ENCODE measurements around the gene TP73. TPM values are rescaled to one million over a fixed set of nuclear protein-coding genes. Genes with fewer than 3 reads are reported as not detected.

TP73 gene
- 0.05 TPM for total RNA-seq
- long read RNA-seq: 0 reads

DNA sequence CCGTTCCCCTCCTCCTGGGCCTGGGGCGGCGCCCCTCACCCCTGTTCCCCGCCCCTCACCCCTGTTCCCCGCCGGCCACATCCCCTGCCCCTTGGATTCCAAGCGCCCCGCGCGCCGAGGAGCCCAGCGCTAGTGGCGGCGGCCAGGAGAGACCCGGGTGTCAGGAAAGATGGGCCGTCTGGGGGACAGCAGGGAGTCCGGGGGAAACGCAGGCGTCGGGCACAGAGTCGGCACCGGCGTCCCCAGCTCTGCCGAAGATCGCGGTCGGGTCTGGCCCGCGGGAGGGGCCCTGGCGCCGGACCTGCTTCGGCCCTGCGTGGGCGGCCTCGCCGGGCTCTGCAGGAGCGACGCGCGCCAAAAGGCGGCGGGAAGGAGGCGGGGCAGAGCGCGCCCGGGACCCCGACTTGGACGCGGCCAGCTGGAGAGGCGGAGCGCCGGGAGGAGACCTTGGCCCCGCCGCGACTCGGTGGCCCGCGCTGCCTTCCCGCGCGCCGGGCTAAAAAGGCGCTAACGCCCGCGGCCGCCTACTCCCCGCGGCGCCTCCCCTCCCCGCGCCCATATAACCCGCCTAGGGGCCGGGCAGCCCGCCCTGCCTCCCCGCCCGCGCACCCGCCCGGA is at the start of gene TP73:
Gene TP73 (plus strand): TSS at position 587 of the 618 bp plus-strand sequence. CDS start 29,850 bp downstream, outside the sequence.
- H3K27me3 ChIP-seq (ENCODE audit: low read depth): peaks cover 68% of the 10 kb centered on the region
- peak within 1 kb of the TSS; percentile 94 for H3K4me3 ChIP-seq
- H3K27ac ChIP-seq (replicated peaks): no peak within 1 kb of the TSS
- intact Hi-C loops (cut with micrococcal nuclease): no loop called here
- H3K9me3 ChIP-seq (replicated peaks): no peaks in the 10 kb centered on the region
- peaks cover 4% of the 10 kb centered on the region for H3K36me3 ChIP-seq
- H3K4me1 ChIP-seq: peaks cover 56% of the 10 kb centered on the region
- no peak for DNase-seq
- TF ChIP-seq, protein P1, sequence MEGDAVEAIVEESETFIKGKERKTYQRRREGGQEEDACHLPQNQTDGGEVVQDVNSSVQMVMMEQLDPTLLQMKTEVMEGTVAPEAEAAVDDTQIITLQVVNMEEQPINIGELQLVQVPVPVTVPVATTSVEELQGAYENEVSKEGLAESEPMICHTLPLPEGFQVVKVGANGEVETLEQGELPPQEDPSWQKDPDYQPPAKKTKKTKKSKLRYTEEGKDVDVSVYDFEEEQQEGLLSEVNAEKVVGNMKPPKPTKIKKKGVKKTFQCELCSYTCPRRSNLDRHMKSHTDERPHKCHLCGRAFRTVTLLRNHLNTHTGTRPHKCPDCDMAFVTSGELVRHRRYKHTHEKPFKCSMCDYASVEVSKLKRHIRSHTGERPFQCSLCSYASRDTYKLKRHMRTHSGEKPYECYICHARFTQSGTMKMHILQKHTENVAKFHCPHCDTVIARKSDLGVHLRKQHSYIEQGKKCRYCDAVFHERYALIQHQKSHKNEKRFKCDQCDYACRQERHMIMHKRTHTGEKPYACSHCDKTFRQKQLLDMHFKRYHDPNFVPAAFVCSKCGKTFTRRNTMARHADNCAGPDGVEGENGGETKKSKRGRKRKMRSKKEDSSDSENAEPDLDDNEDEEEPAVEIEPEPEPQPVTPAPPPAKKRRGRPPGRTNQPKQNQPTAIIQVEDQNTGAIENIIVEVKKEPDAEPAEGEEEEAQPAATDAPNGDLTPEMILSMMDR (IDR thresholded peaks at IDR 0.05; ENCODE audit: borderline replicate concordance): no peak

DNA sequence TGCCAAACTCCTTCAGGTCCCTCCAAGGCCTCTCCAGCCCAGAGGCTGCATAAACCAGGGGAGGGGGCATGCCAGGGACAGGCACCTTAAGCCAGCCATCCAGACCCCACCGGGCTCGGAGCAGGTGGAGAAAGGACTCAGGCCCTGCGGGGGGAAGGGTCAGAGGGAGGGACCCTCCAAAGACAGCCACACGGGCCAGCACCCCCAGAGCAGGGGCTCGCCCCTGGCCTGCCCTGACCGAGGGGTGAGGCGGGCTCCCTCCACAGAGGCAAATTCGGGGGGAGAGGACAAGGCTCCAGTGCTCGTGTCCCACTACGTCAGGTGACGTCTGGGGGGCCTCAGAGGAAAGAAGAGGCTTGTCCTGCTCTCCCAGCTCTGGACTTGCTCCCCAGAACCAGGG is 49.2 kb upstream of the TP73 start:
- Histone ChIP-seq H3K4me3 (no peak overlapping the region), H3K9me3 (replicated peaks) (no peaks in the 10 kb centered on the region), H3K27ac (replicated peaks) (no peak overlapping the region), H3K27me3 (ENCODE audit: low read depth) (peaks cover 35% of the 10 kb centered on the region), H3K36me3 (no peaks in the 10 kb centered on the region), H3K4me1 (peaks cover 8% of the 10 kb centered on the region)
- intact Hi-C loops (cut with micrococcal nuclease): no loop called here
- TF ChIP-seq, protein P1 (IDR thresholded peaks at IDR 0.05; ENCODE audit: borderline replicate concordance): no peak
- DNase-seq: no peak

DNA sequence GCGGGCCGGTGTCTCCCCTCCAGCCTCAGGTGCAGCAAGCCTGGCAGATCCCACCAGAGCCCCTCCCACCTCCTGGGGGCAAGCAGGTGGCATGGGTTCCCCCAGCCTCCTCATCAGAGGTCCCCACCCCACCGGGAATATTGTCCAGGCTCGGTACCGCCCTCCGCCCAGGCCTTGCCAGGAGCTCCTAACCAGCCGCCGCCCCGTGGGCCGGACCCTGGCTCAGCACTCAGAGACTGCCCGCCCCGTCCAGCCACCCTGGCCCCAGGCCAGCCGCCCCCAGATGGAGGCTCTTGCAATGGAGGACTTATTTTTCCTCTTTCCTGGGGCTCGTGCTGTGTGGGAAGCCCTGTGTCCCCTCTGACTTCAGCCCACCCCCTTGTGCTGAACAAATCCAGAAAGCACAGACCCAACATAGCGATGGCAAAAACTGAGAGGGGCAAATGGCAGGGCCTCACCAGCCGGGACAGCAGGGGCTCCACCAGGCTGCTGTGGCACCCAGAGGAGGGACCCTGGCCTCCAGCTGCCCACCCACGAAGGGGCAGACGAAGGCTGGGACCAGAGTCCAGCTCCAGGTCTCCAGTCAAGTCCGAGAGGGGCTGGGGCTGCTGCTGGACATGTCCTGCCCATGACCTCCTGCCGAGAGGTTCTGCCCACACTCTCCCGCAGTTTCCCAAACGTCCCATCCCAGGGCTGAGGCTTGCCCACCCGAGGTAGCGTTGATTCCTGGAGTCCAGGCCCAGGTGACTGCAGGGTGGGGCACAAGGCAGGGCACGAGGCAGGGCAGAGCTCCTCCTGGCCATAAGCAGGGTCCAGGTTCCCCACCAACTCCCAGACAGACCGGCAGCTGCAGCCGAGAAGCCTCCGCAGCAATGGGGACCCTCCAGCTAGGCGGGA is 48.5 kb upstream of the TP73 start:
- intact Hi-C loops (cut with micrococcal nuclease): no loop called here
- DNase-seq: no peak
- Histone ChIP-seq H3K4me1 (peaks cover 2% of the 10 kb centered on the region), H3K27ac (replicated peaks) (no peak overlapping the region), H3K4me3 (no peak overlapping the region), H3K27me3 (ENCODE audit: low read depth) (peaks cover 41% of the 10 kb centered on the region), H3K9me3 (replicated peaks) (no peaks in the 10 kb centered on the region), H3K36me3 (no peaks in the 10 kb centered on the region)
- TF ChIP-seq, protein P1 (IDR thresholded peaks at IDR 0.05; ENCODE audit: borderline replicate concordance): no peak

DNA sequence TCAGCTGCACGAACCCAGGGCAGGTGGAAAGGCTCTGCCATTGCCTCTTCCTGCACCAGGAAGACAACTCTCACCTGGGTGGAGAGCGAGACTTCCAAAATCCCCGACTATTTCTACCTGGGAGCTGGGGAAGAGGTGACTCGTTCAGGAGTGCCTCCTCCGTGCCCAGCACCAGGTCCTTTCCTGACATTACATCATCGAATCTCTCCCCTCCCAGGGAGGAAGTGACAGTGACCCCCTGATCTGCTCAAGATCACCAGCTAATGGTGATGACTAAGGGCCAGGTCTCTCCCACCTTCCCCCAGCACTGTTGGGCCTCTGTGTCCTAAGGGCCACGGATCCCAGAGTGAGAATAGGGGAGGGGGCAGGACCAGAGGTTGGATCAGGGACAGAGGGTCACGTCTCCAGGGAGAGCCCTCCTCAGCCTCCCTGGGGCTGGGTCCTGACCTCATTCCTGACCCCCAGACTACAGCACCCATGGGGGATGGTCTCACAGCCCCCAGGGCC is 47.8 kb upstream of the TP73 start:
- TF ChIP-seq, protein P1 (IDR thresholded peaks at IDR 0.05; ENCODE audit: borderline replicate concordance): no peak
- Histone ChIP-seq H3K4me3 (no peak overlapping the region), H3K36me3 (no peaks in the 10 kb centered on the region), H3K4me1 (no peaks in the 10 kb centered on the region), H3K9me3 (replicated peaks) (no peaks in the 10 kb centered on the region), H3K27ac (replicated peaks) (no peak overlapping the region), H3K27me3 (ENCODE audit: low read depth) (peaks cover 48% of the 10 kb centered on the region)
- intact Hi-C loops (cut with micrococcal nuclease): no loop called here
- no peak for DNase-seq

DNA sequence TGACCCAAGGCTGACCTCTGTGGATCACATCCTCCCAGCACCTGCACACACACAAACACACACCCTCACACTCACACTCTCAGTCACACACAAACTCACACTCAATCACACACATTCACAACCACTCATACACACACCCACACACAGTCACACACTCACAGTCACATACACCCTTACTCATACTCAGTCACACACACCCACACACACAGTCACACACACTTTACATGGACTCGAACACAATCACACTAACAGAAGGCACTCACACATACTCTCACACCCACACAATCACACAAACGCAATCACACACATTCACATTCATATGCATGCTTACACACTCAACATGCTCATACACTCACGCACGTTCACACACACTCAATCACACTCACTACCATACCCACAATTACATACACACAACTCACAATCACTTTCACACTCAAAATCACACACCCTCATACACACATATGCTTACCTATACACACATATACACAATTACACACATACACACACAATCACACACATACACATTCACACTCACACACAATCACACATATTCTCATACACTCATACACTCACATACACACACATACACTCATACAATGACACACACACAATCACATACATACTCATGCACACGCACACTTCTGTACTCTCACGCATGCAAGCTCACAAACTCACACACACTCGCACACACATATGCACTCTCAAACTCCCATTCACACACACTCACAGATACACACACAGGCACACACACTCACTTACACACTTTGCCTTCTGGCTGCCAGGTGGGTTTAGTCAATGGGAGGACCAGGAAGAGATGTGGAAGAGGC is 47.1 kb upstream of the TP73 start:
- H3K36me3 ChIP-seq: no peaks in the 10 kb centered on the region
- H3K27me3 ChIP-seq (ENCODE audit: low read depth): peaks cover 55% of the 10 kb centered on the region

More for the DNA sequence above, 47.1 kb upstream of the TP73 start:
- H3K4me1 ChIP-seq: peaks cover under 1% of the 10 kb centered on the region
- no peak for DNase-seq
- intact Hi-C loops (cut with micrococcal nuclease): no loop called here
- TF ChIP-seq, protein P1 (IDR thresholded peaks at IDR 0.05; ENCODE audit: borderline replicate concordance): no peak
- no peak overlapping the region for H3K4me3 ChIP-seq
- H3K9me3 ChIP-seq (replicated peaks): no peaks in the 10 kb centered on the region
- no peak overlapping the region for H3K27ac ChIP-seq (replicated peaks)

All from left ventricle myocardium inferior (tissue), 1 donor.